NCI-H2107 treated with DMSO at 0.1 percent for 48 hours (cell line): Measurements from ENCODE around the gene RPS14.
"Not testable (repeated sequence)": the region's sequence is repeated elsewhere in the genome, so short reads cannot be mapped to it uniquely, and the experiment has no call there.

Experiments
- DNase-seq: peaks from one replicate; lab custom pipeline; 2025; ENCODE audit not compliant: unreplicated experiment; lab: John Stamatoyannopoulos, UW

Gene RPS14

GRCh38 chr5:150447188-150447587 is 2.4 kb downstream of the RPS14 start:
- DNase-seq = no peak

GRCh38 chr5:150446583-150446982 is 3.0 kb downstream of the RPS14 start:
- DNase-seq = no peak

- no peak for DNase-seq
Observed at GRCh38 chr5:150446088-150446487, 3.5 kb downstream of the RPS14 start.

GRCh38 chr5:150444770-150445169 is 4.8 kb downstream of the RPS14 start:
- DNase-seq = no peak

- no peak for DNase-seq
Observed at GRCh38 chr5:150443242-150444075, 6.1 kb downstream of the RPS14 start.

DNA sequence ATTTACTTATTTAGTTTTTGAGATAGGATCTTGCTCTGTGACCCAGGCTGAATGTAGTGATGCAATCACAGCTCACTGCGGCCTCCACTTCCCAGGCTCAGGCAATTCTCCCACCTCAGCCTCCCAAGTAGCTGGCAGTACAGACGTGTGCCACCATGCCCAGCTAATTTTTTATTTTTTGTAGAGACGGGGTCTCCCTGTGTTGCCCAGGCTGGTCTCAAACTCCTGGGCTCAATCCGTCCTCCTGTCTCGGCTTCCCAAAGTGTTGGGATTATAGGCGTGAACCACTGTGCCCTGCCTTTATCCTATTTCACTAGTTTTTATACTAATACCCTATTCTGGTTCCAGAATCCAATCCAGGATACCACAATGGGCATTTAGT is 6.8 kb downstream of the RPS14 start:
- no peak for DNase-seq

DNA sequence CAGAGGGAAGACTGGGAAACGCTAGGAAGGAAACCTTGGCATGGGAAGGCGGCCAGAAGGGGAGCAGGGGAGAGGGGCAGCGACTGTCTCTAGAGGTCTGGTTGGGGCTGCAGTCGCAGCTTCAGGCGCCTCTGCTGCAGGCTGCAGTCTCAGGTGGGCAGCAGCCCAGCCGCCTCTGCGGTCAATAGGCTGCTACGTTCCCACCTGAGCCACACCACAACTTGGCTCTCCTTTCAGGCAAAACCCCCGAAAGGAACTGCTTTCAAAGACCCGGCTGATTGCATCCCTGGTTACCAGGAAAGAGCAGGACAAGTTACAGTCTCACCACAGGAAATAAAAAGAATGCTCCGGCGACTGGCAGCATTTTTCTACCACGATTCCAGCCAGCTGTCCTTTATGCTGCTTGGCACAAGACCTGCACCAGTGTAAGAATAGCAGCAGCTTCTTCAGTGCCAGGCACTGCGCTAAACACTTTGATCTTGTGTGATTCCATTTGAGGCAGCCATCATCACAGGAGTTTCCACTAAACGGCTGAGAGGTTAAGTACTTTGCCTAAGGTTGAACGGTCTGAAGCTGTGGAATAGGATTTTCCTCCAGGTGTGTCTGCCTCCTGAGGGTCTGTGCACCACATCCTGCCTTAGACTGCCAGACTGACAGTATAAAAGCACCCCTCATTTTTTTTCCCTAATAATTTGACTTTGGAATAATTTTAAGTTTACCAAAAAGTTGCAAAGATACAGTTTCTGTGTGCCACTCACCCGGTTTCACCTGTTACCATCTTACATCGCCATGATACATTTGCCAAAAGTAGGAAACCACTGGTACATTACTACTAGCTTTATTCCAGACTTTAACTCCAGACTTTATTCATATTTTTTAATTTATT is 7.5 kb downstream of the RPS14 start:
- DNase-seq = no peak

DNA sequence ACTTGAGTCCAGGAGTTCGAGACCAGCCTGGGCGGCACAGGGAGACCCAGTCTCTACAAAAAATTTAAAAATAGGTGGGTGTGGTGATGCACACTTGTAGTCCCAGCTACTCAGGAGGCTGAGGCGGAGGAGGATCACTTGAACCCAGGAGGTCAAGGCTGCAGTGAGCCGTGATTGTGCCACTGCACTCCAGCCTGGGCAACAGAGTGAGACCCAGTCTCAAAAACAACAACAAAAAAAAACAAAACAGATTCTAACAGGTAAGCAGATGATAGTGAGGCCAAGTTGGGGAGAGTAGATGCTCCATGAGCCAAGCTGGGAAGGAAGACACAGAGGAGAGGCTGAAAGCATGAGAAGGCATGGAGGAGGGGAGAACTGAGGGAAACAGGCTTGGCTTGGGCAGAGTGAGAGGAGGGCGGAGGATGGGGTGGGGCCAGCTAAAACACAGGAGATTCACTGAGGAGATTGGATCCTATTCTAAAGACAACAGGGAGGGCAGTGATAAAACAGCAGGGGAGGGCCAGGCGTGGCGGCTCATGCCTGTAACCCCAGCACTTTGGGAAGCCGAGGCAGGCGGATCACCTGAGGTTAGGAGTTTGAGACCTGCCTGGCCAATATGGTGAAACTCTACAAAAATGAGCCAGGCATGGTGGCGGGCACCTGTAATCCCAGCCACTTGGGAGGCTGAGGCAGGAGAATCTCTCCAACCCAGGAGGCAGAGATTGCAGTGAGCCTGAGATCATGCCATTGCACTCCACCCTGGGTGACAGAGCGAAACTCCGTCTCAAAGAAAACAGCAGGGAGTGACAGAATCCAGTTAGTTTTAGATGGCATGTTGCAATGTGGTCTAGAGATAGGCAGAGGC is 8.4 kb downstream of the RPS14 start:
- no peak for DNase-seq

GRCh38 chr5:150438873-150439546 is 10.5 kb downstream of the RPS14 start:
- no peak for DNase-seq

DNA sequence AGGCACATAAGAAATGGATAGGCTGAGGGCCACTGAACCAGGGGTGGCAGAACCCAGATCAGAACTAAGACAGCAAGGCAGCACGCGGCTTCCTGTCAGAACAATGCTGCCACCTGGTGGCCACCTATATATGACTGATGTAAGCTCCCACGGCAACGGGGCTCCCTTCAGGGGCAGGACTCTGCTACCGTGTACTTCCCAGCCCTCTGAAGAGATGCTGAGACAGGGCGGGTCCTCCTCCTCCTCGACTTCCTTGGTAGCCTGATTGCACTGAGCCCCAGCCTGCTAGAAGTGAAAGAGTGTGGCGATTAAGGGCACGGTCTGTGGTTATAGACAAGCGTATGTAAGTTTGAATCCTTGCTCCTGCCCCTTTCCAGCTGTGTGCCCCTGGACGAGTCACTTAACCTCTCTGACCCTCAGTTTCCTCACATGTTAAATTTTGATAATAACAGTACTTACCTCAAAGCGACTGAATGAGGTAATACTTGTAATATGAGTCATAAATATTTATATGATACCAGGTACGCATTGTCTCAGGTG is 13.3 kb downstream of the RPS14 start:
- peak; percentile 52 for DNase-seq

DNA sequence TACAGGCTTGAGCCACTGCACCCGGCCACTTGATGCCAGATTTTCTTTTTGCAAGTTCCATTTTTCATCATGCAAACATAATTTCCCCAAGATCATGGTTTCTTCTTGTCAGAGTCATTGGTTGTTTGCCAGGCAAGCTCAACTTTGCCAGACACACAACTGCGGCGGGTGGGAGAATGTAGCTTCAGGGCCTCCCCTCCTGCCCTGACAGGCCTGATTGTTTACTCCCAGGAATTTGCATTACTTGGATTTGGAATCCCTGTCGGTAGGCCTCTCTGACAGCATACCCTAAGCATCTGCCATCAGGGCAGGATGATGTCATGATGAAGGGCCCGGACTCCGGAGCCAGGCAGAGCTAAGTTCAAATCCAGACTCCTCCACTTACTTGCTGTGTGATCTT is 15.1 kb downstream of the RPS14 start:
- no peak for DNase-seq

DNA sequence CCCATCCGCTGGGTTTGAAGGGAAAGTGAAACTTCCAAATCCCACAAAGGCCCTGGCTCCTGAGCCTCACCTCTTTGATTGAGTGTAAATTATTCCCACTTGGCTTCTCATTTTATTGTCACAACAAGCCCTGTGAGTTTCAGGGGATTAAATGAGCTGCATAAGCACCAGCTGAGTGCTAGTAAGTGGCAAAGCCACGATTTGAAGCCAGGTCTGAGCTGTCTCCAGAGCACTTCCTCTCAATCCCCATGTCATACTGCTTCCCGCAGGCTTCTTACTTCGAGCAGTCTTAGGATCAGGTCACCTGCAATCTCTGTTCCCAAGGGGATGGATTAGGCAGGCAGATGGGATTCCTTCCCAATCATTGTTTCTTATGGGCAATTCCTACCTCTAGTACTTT is 18.0 kb downstream of the RPS14 start:
- DNase-seq = no peak

- no peak for DNase-seq
Observed at GRCh38 chr5:150431048-150431447, 18.5 kb downstream of the RPS14 start.

GRCh38 chr5:150429410-150429873 is 20.1 kb downstream of the RPS14 start:
- DNase-seq = no peak

GRCh38 chr5:150428978-150429377 is 20.6 kb downstream of the RPS14 start:
- DNase-seq = no peak

DNA sequence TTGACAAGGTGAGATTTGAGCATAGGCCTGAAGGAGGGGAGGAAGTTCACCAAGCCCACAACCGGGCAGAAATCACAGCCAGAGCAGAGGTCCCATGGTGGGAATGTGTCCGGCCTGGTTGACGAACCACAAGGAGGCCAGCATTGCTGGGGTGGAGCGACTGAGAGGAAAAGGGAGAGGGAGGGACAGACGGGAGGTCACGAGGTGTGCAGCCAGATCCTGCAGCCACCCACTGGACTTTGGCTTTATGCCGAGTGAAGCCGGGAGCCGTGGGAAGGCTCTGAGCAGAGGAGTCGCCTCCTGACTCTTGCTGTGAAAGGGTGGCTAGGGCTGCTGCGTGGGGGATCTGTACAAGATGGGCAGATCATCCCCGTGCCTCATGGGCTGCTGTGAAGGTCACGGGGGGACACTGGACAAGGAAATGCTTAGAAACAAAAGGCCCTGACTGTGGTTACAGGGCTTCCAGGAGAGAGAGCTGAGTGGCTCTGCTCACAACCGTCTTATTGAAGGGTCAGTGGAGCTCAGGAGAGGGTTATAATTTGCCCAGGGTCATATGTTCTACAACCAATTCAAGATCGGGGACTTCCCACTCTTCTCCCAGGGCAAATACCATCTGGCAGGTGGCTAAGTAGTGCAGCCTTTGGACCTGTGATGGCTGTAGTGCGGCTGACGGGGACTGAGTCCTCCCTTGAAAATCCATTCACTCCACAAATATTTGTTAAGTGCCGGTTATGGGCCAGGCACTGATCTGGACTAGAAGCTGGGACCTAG is 21.2 kb downstream of the RPS14 start:
- DNase-seq = no peak

DNA sequence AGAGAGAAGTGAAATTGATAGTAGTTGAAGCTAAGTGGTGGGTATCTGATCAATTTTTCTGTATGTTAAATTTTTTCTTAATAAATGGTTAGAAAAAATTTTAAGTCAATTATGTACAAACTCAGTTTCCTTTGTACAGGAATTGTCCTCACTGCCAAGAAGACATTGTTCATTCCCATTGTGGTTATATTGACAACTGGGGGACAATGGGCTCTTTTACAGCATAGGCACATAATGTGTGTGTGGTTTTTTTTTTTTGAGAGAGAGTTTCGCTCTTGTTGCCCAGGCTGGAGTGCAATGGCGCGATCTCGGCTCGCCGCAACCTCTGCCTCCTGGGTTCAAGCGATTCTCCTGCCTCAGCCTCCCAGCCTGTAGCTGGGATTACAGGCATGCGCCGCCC is 23.4 kb downstream of the RPS14 start:
- DNase-seq = not testable (repeated sequence)

DNA sequence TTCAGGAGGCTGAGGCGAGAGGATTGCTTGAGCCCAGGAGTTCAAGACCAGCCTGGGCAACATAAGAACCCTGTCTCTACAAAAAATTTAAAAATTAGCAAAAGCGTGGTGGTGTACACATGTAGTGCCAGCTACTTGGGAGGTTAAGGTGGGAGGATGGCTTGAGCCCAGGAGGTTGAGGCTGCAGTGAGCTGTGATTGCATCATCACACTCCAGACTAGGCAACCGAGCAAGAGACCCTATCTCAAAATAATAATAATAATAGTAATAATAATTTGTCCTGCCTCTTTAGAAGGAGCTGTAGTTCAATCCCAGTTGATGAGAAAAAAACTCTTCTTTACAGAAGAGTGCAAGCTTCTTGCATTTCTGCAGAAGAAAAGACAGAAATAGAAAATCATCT is 26.8 kb downstream of the RPS14 start:
- DNase-seq = no peak

DNA sequence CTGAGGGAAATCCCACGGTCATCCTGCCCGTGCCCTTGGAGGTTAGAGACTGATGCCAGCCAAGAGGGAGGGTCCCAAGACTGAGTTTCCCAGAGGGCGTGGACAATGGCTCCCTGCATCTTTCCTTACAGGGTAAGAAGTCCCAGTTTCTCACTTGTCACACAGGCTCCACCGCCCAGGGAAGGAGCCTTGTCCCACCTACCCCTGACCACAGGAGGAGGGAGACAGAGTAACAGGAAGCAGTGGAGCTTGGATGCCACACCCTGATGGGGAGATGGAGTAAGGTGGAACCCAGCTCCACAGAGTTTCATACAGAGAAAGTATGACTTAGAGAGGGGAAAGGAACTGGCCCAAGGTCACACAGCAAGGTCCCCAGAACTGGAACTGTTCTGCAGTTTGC is 27.5 kb downstream of the RPS14 start:
- no peak for DNase-seq
